ENCODE measurements around the gene DLGAP4. TPM values are rescaled to one million over a fixed set of nuclear protein-coding genes. Genes with fewer than 3 reads are reported as not detected.
A peak's percentile ranks its signal among the peaks of the same experiment; 100 is the strongest.

Gene DLGAP4
- total and polyA plus RNA-seq, 2 of the 13 experiments (the other 11 are each of a cell fraction or from before 2014, with no cell fraction given): 15.2 to 26.7 TPM

- no peak for TF ChIP-seq PREB (CRISPR knock-in tag; IDR thresholded peaks at IDR 0.05)
- TF ChIP-seq PHF20 (CRISPR knock-in tag; IDR thresholded peaks at IDR 0.05): peak; percentile 57; the same call in 1 of the 2 replicates
- no peak for TF ChIP-seq ZNF207 (IDR thresholded peaks at IDR 0.05; ENCODE audit: borderline replicate concordance)
- no peak for TF ChIP-seq ZNF407 (CRISPR knock-in tag; IDR thresholded peaks at IDR 0.05; ENCODE audit: not compliant biosample characterization)
- TF ChIP-seq ZNF264 (CRISPR knock-in tag; IDR thresholded peaks at IDR 0.05): no peak; the same call in 1 of the 2 replicates
- no peak for TF ChIP-seq SMARCC2 (IDR thresholded peaks at IDR 0.05)
- TF ChIP-seq MEF2D (CRISPR knock-in tag; IDR thresholded peaks at IDR 0.05): no peak; the same call in 1 of the 2 replicates
- TF ChIP-seq SMARCE1 (IDR thresholded peaks at IDR 0.05; ENCODE audit: borderline replicate concordance): no peak
- no peak for TF ChIP-seq ZNF780A (CRISPR knock-in tag; IDR thresholded peaks at IDR 0.05)
- no peak for TF ChIP-seq ZNF260 (CRISPR knock-in tag; IDR thresholded peaks at IDR 0.05; ENCODE audit: borderline replicate concordance, low read depth)
- TF ChIP-seq TEAD2 (CRISPR knock-in tag; IDR thresholded peaks at IDR 0.05): no peak
- no peak for TF ChIP-seq ATAD3A (CRISPR knock-in tag; IDR thresholded peaks at IDR 0.05)
- no peak for TF ChIP-seq PHF5A (CRISPR knock-in tag; IDR thresholded peaks at IDR 0.05; ENCODE audit: low read depth, unreplicated experiment)
- peak; percentile 68; the same call in 1 of the 2 replicates for TF ChIP-seq TGIF2 (CRISPR knock-in tag; IDR thresholded peaks at IDR 0.05)
- peak; percentile 53; the same call in 1 of the 2 replicates for TF ChIP-seq ZNF574 (CRISPR knock-in tag; IDR thresholded peaks at IDR 0.05)
These were observed 93.2 kb downstream of the DLGAP4 start (continued) for GRCh38 chr20:36399147-36399968.

Measured in HepG2 (cell line).